HG03060 (cell line): ENCODE measurements around the gene CACNB1.

Experiments
- ATAC-seq: cut with Tn5 transposase; IDR thresholded peaks from one replicate; pipeline ENCODE4 v1.9.1; 2021; ENCODE audit warnings: low read depth, moderate number of reproducible peaks; ENCODE audit not compliant: unreplicated experiment

The CACNB1 gene

DNA sequence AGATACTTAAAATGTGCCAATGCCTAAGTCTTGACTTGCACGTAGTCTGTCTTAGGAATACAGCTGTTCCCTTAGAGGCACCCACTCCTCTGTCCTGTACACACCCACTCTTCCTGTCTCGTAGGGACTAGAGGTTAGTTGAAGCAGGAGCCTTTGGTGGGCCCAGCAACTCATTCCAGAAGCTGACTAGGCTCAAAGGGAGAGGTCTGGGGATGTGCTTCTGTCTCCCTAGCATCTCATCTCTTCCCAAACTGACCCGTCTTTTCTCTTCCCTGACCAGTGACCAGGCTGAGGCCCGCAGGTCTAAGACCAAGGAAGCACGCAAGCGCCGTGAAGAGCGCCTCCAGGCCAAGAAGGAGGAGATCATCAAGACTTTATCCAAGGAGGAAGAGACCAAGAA, 6.8 kb upstream of the CACNB1 start:
- ATAC-seq = no peak

GRCh38 chr17:39200957-39201510, 3.6 kb upstream of the CACNB1 start:
- no peak for ATAC-seq

DNA sequence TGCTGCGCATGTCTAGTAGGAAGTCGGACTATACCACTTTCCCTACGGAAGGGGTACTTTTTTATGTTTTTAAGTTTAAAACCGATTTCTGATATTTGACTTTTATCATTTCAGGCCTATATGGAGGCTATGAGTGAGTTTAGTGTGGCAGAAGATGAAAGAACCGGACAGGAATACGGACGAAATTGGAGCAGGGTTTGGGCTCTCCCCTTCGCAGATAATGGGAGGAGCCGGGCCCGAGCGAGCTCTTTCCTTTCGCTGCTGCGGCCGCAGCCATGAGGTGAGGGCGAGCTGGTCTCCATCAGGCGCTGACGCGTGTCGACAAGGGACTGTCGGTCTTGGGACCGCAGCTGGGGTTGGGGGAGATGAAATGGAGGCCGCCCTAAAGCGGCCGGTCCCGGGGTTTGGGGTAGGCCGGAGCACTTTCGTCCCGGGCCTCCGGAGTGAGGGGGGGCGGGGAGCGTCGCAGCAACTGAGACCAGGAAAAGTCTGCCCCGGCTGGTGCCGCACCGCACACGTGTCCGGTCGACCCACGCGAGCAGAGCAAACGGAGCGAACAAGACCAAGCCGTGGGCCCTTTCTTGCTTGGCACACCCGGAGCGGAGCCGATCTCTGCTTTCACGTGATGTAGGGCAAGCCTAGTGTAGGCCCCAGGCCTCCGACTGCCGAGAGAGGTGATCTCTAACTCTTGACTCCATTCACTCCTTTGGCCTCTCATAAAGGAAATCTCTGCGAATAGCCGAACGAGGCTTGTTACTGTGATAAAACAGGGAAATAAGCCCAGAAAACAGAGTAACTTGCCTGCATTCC, 2.8 kb upstream of the CACNB1 start, which contains the start of gene RPL19:
TSS of gene RPL19 (plus strand) at position 214 of the 810 bp plus-strand sequence. CDS start at position 276, 62 bp downstream.
- ATAC-seq = peak; percentile 70

DNA sequence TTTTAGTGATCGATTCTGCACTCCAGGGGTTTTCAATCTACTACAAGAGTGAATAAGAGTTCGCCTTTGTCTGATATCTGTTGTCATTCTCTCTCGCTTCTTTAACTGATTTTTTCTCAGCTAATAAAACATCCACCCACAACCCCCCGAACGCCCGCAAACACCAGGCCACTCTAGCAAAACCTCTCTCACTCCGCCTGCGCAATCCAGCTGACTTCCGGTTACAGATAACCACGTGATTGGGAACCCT, 2.3 kb upstream of the CACNB1 start:
- ATAC-seq = no peak

DNA sequence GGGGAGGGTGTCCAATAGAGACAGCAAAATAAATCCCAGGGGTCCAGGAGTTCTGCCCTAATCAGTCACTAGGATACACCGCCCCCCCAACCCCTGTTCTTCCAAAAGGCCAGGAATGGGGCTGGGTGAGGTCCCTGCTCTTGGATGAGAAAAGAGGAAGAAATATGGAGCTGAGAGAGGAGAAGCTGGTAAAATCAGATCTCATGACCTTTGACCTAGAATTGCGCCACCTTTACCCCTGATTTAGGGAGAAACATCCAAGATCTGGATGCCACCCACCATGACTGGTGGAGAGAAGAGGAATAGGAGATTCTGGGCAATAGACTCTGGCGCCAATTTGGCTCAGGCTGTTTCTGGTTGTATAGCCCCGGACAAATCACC, 707 bp upstream of the CACNB1 start:
- ATAC-seq = no peak

GRCh38 chr17:39196808-39197291, 619 bp downstream of the CACNB1 start:
- ATAC-seq = no peak

DNA sequence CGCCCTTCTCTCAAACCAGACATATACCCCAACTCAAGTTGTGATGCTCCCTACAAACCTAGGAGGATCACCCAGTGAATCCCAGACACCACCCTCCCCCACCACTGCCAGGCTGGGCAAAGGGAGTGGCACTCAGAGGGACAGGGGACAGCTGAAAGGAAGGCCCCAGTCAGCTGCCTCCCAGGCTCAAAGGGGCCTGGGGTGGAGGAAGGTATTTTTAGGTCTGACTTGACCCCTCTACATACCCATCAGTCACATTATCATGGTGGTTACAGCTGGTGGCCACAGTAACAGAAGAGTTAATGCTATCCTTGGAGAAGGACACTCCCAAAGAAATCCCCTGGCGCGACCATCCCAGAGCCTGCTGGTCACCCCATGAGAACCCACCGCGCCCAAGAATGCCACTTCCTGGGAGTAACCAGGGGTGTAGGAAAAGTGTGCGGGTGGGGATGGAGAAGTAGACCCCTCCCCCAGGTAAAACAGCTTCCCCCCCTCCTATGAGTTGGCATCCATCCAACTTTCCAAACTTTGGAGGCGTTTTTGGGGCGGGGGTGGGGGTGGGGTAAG, 1.1 kb downstream of the CACNB1 start:
- no peak for ATAC-seq

- ATAC-seq = no peak
Measured at GRCh38 chr17:39195568-39196160, 1.8 kb downstream of the CACNB1 start.

- ATAC-seq = no peak
Measured at GRCh38 chr17:39194985-39195524, 2.4 kb downstream of the CACNB1 start.

DNA sequence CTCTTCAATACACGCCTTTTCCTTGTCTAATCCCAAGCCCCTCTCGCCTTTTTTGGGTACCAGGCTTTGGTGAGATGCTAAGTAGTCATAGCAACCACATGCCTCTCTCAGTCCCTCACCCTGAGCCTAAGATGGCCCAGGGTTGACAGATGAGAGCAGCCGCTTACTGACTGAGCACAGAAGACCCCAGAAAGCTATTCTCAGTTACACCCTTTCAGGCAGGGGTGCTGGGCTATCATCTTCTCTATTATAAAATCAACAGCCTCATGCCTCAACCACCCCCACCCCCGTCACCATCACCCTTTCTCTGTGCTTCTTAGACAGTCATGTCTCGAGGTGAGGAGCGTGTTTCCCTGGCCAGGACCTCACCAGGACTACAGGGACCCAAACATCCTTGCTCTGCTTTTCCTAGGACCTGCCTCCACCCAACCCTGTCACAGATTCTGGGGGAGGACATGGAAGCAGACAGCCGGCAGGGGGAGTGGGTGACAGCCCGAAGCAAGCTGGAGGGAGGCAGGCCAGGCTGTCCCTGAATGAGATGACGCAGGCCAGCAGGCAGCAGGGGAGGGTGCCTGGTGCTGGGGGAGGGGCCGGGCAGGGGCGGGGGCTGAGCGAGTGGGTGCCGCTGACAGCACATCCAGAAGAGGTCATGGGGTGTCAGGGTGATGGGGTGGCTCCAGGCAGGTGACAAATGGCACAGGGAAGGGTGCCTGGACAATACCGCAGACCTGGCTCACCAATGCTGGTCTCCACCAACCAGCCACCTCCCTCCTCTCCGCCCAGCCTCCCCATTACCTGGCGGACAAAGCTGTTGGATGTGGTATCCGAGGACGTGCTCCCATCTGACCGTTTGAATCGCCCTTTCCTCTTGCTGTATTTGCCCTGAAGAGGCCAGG, 3.1 kb downstream of the CACNB1 start:
- ATAC-seq = no peak

DNA sequence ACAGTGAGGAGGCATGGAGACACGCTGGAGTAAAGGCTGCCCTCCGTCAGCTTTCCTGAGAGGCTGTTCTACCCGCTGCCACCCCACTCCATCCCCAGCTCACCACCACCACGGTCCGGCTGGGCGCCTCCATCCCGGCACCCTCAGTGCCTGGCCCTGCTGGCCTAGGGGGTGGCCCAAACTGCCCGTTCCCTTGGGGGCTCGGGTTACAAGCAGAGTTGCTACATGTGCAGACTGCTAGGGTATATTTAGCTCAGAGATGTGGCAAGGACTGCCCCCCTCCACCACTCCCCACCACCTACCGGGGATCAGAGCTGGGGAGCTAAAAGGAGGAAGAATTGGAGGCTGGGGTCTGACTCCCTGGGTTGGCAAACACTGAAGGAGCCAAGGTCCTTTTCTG, 4.1 kb downstream of the CACNB1 start:
- no peak for ATAC-seq

GRCh38 chr17:39192901-39193300, 4.6 kb downstream of the CACNB1 start:
- no peak for ATAC-seq

GRCh38 chr17:39191750-39192510, 5.5 kb downstream of the CACNB1 start:
- ATAC-seq = no peak

DNA sequence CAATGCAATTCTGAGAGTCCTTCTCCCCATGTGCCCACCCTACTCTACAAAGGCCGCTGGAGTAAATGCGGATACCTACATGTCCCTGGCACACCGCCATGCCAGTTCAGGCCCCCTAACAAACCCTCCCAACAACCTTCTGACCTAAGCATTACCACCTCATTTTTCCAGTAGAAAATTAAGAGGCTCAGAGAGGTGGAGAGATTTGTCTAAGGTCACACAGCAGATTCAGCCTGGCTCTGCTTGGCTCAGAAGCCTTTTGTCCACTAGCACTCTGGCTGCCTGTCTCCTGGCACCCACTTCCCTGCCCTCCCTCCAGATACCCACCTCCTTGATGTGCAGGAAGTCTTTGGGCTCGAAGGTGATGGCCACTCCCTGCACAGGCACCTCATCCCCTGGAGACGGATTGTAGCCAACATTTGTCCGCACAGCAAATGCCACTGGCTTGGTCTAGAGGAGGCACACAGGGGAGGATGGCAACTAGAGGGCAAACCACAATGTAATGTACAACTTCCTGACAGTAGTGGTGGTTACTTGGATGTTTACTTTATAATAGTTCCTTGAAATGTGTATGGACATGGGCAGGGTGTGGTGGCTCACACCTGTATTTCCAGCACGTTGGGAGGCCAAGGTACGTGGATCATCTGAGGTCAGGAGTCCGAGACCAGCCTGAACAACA, 10.2 kb downstream of the CACNB1 start:
- no peak for ATAC-seq

DNA sequence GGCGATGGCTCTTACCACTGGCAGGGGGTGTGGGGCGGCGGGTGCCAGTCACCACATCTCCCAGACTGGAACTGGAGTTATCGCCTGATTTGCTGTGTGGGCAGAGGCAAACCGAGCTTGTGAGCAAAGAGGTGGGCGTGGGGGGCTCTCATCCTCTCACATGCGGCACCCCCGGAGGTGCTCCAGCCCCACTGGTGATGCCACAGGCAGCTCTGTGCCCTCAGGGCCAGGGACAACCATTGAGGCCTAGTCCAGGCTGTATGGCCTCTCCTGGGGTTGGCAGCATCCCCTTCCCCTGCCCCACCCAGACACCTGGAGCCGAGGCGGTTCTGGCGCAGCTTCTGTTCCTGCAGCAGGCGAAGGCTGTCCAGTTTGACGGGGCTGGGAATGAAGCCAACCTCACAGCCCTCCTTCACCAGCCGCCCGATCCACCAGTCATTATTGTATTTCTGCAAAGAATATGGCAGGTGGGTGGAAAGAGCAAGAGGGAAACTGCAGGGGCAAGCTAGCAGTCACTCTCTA, 10.9 kb downstream of the CACNB1 start:
- ATAC-seq = no peak

GRCh38 chr17:39183720-39184119, 13.7 kb downstream of the CACNB1 start:
- no peak for ATAC-seq

DNA sequence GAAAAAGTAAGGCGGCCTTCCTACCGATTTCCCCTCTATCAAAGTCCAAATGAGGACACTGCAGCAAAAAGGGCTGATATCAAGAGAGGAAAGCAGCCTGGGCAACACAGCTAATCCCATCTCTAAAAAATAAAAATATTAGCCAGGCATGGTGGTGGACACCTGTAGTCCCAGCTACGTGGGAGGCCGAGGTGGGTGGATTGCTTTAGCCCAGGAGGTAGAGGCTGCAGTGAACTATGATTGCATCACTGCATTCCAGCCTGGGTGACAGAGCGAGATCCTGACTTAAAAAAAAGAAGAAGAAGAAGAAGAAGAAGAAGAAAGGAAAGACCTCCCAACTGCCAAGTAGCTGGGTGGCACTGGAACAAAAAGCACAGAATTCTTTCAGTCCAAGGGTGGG, 14.4 kb downstream of the CACNB1 start:
- ATAC-seq = no peak

GRCh38 chr17:39181303-39181702, 16.2 kb downstream of the CACNB1 start:
- ATAC-seq = no peak

DNA sequence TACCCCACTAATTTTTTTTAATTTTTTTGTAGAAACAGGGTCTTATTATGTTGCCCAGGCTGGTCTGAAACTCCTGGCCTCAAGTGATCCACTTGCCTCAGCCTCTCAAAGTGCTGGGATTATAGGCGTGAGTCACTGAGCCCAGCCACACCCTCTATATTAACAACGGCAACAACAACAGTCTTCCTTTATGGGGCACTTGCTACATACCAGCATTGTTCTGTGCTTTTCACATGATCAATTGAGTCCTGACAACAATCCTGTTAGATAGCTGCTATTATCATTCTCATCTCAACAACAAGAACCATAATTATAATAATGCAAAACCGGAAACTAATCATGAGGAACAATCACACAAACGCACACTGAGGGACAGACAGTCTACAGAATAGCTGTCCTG, 18.9 kb downstream of the CACNB1 start:
- no peak for ATAC-seq
